Ishikawa (cell line): ENCODE measurements around the gene SPTAN1.

ENCODE experiments used
- CEBPB ChIP-seq: IDR thresholded peaks from 2 replicates; pipeline ENCODE4 v1.6.1; 2012
- CREB1 ChIP-seq: IDR thresholded peaks from 2 replicates; pipeline ENCODE4 v1.6.1; 2012; ENCODE audit warnings: low read depth
- EGR1 ChIP-seq: IDR thresholded peaks from 2 replicates; pipeline ENCODE4 v1.6.1; 2012
- EP300 ChIP-seq: IDR thresholded peaks from 2 replicates; pipeline ENCODE4 v1.6.1; 2012; ENCODE audit warnings: borderline replicate concordance
- FOXM1 ChIP-seq: IDR thresholded peaks from 2 replicates; pipeline ENCODE4 v1.6.1; 2012; ENCODE audit warnings: low read depth, borderline replicate concordance
- MAX ChIP-seq: IDR thresholded peaks from 2 replicates; pipeline ENCODE4 v1.6.1; 2012
- NFIC ChIP-seq: IDR thresholded peaks from 2 replicates; pipeline ENCODE4 v1.6.1; 2012
- RAD21 ChIP-seq: IDR thresholded peaks from 2 replicates; pipeline ENCODE4 v1.6.1; 2012; ENCODE audit warnings: low read depth
- REST ChIP-seq: IDR thresholded peaks from 2 replicates; pipeline ENCODE4 v1.6.1; 2012; ENCODE audit warnings: low read depth, mild to moderate bottlenecking
- TAF1 ChIP-seq: IDR thresholded peaks from 2 replicates; pipeline ENCODE4 v1.6.1; 2012; ENCODE audit warnings: low read depth, mild to moderate bottlenecking
- TCF12 ChIP-seq: IDR thresholded peaks from 2 replicates; pipeline ENCODE4 v1.6.1; 2012; ENCODE audit warnings: low read depth
- TEAD4 ChIP-seq: IDR thresholded peaks from 2 replicates; pipeline ENCODE4 v1.6.1; 2012
- YY1 ChIP-seq: IDR thresholded peaks from 2 replicates; pipeline ENCODE4 v1.6.1; 2012; ENCODE audit warnings: low read depth
- ZBTB7A ChIP-seq: IDR thresholded peaks from 2 replicates; pipeline ENCODE4 v1.6.1; 2012; ENCODE audit warnings: low read depth
- TF ChIP-seq, protein P1 (sequence below): IDR thresholded peaks from 2 replicates; pipeline ENCODE4 v1.6.1; 2012

The SPTAN1 gene

GRCh38 chr9:128553728-128554127 is 1.3 kb downstream of the SPTAN1 start:
- TF ChIP-seq EP300 (no peak), ZBTB7A (no peak), TCF12 (no peak), CREB1 (no peak), REST (no peak), EGR1 (no peak), YY1 (no peak), RAD21 (no peak), MAX (no peak)
- TF ChIP-seq, protein P1, sequence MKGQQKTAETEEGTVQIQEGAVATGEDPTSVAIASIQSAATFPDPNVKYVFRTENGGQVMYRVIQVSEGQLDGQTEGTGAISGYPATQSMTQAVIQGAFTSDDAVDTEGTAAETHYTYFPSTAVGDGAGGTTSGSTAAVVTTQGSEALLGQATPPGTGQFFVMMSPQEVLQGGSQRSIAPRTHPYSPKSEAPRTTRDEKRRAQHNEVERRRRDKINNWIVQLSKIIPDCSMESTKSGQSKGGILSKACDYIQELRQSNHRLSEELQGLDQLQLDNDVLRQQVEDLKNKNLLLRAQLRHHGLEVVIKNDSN = no peak

GRCh38 chr9:128554155-128554862 is 1.9 kb downstream of the SPTAN1 start:
- TF ChIP-seq MAX (0 out of 2 replicates have a peak, but pooled peaks have one; percentile 9), CREB1 (no peak), ZBTB7A (no peak), TEAD4 (peak; percentile 95), RAD21 (no peak), CEBPB (no peak), TCF12 (peak; percentile 40; the same call in 1 of the 2 replicates), EGR1 (no peak), REST (no peak), NFIC (no peak), EP300 (no peak), TAF1 (no peak), FOXM1 (no peak), YY1 (no peak)
- TF ChIP-seq, protein P1 = no peak

DNA sequence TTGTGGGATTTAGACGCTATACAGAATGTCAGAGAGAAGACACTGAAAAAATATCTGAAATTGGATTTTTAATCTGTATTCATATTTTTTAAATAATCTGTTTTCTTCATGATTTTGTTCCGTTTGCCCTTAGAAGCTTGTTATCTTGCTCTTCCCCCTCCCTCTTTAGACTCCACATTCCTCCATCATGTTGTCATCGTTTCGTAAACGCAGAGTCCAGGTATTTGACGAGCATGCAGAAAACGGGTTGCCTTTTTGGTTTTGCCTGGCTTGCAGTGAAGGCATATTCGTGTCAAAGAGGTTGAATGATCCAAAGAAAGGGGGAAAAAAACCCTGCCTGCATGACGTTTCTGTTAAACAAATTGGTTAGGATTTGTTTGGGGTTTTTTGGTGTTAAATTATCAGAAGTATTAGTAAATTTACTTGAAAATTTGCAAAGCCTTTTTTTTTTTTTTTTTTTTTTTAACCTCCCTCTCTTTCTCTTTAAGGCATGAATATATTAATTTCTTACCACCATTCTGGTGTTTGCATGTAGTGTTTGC is 2.9 kb downstream of the SPTAN1 start:
- TF ChIP-seq REST (no peak), EGR1 (no peak), TCF12 (no peak), MAX (0 out of 2 replicates have a peak, but pooled peaks have one; percentile 15), EP300 (no peak), YY1 (no peak), TEAD4 (peak; percentile 94), NFIC (no peak), CREB1 (no peak), CEBPB (peak; percentile 52; the same call in 1 of the 2 replicates), ZBTB7A (no peak), RAD21 (no peak), FOXM1 (no peak), TAF1 (no peak)
- TF ChIP-seq, protein P1 = no peak
